GOT3 (cell line): Measurements from ENCODE around the gene PCCA.
"Not testable (repeated sequence)": the region's sequence is repeated elsewhere in the genome, so short reads cannot be mapped to it uniquely, and the experiment has no call there.

ENCODE experiments used
- DNase-seq: peaks from one replicate; lab custom pipeline; 2025; ENCODE audit warnings: mixed read lengths; lab: John Stamatoyannopoulos, UW

The PCCA gene

GRCh38 chr13:100544866-100545683 lies 456.2 kb downstream of the PCCA start:
- no peak for DNase-seq

- DNase-seq, result no peak
These were observed 456.8 kb downstream of the PCCA start for GRCh38 chr13:100545684-100546061.

GRCh38 chr13:100546713-100547405 lies 458.0 kb downstream of the PCCA start:
- no peak for DNase-seq

- no peak for DNase-seq
These were observed 458.9 kb downstream of the PCCA start for GRCh38 chr13:100547791-100548201.

- DNase-seq, result no peak
These were observed 460.4 kb downstream of the PCCA start for GRCh38 chr13:100549316-100549715.

GRCh38 chr13:100552755-100553154 lies 463.9 kb downstream of the PCCA start:
- no peak for DNase-seq

- DNase-seq, result no peak
These were observed 471.0 kb downstream of the PCCA start for GRCh38 chr13:100559886-100560285.

- DNase-seq, result no peak
These were observed 471.7 kb downstream of the PCCA start for GRCh38 chr13:100560498-100561157.

GRCh38 chr13:100561158-100561499 lies 472.2 kb downstream of the PCCA start:
- no peak for DNase-seq

- DNase-seq, result no peak
These were observed 472.8 kb downstream of the PCCA start for GRCh38 chr13:100561599-100562204.

- no peak for DNase-seq
These were observed 474.9 kb downstream of the PCCA start for GRCh38 chr13:100563779-100564178.

GRCh38 chr13:100564444-100565223 lies 475.7 kb downstream of the PCCA start:
- DNase-seq, result no peak

GRCh38 chr13:100565286-100565685 lies 476.4 kb downstream of the PCCA start:
- no peak for DNase-seq

GRCh38 chr13:100566543-100566942 lies 477.6 kb downstream of the PCCA start:
- DNase-seq, result no peak

GRCh38 chr13:100573121-100573520 lies 484.2 kb downstream of the PCCA start:
- no peak for DNase-seq

GRCh38 chr13:100577239-100577638 lies 488.3 kb downstream of the PCCA start:
- not testable (repeated sequence) for DNase-seq
